GM18907 (cell line): Measurements from ENCODE around the gene CBX2.

Experiments used
- ATAC-seq: cut with Tn5 transposase; IDR thresholded peaks from one replicate; pipeline ENCODE4 v1.9.1; 2021; ENCODE audit warnings: mild to moderate bottlenecking, moderate library complexity; ENCODE audit not compliant: unreplicated experiment

CBX2 gene

GRCh38 chr17:79826204-79826680 lies 48.3 kb downstream of the CBX2 start:
- ATAC-seq = no peak

GRCh38 chr17:79826841-79827578 lies 49.1 kb downstream of the CBX2 start:
- no peak for ATAC-seq

DNA sequence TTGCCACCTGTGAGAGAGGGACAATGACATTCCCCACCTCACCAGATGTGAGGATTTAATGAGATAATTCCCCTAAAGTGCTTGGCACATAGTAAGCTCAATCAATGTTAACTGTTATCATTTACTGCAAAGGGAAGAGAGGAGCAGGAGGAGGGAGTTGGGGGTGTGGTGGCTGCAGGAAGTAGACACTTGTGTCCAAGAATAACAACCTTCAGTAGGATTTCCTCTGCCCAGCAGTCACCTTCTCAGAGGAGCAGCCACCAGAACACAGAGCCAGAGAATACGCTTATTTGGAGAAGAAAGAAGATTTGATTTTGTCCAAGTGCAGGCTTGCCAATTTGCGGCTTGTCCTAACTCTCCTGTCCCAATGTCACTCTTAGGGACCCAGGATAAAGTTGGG lies 51.1 kb downstream of the CBX2 start:
- no peak for ATAC-seq

- no peak for ATAC-seq
These were observed 51.5 kb downstream of the CBX2 start for GRCh38 chr17:79829457-79829856.

GRCh38 chr17:79830303-79830702 lies 52.4 kb downstream of the CBX2 start:
- no peak for ATAC-seq

DNA sequence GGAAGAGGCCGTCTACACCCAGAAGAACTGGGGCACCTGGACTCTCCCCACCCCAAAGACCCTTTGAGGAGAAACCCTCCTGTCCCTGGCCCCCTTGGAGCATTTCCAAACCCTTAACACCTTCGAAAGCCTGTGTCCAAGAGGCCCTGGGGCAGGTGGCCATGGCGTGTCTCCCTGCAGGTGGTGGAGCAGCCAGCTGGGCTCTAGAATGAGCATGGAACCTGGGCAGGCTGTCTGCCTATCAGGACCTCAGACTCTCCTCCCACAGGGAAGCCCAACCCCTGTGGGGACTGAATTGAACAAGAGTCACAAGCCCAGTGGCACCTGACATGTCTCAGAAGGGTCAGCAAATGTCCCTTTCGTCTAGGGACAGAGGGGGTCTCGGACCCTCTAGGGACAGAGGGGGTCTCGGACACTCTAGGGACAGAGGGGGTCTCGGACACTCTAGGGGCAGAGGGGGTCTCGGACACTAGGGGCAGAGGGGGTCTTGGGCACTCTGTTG lies 52.9 kb downstream of the CBX2 start:
- no peak for ATAC-seq

DNA sequence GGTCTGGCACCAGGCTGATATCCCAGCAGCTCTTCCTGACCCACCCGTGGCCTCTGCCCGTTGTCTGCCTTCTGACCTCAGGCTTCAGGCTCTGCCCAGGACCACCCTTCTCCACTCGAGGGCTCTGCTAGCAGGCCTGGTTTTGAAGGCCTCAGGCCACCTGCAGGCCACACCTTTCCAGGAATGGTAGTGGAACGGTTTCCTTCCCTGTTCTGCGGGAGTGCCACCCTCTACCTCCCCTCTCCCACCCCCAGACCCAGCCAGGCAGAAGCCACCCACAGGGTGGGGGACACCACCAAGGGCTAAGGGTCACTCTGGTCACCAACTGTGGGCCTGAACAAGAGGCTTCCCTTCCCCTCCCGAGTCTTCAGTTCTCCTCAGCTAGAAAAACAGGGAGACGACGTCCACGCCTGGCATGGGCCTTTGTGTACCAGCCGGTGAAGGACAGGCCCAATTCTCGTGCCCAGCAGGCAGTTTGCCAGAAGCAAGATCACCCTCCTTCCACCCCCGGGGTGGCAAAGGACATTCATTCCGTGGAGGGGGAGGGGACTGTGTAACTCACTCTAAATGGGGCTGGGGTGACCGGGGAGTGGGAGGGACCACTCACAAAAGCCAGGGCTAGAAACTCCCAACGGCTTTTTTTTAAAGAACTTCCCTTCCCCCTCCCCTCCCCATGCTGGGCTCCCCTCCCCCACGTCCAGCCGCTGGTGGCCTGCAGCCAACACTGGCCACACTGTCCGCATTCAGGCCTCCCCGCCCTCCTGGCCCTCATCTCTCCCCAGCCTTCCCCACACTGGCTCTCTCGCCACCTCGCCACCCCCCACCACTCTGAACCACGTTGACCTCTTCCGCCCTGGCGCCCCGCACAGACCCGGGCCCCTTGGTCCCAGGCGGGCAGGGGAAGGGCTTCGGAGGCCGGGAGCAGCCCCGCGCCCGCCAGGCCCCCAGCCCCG lies 53.6 kb downstream of the CBX2 start:
- ATAC-seq = no peak

DNA sequence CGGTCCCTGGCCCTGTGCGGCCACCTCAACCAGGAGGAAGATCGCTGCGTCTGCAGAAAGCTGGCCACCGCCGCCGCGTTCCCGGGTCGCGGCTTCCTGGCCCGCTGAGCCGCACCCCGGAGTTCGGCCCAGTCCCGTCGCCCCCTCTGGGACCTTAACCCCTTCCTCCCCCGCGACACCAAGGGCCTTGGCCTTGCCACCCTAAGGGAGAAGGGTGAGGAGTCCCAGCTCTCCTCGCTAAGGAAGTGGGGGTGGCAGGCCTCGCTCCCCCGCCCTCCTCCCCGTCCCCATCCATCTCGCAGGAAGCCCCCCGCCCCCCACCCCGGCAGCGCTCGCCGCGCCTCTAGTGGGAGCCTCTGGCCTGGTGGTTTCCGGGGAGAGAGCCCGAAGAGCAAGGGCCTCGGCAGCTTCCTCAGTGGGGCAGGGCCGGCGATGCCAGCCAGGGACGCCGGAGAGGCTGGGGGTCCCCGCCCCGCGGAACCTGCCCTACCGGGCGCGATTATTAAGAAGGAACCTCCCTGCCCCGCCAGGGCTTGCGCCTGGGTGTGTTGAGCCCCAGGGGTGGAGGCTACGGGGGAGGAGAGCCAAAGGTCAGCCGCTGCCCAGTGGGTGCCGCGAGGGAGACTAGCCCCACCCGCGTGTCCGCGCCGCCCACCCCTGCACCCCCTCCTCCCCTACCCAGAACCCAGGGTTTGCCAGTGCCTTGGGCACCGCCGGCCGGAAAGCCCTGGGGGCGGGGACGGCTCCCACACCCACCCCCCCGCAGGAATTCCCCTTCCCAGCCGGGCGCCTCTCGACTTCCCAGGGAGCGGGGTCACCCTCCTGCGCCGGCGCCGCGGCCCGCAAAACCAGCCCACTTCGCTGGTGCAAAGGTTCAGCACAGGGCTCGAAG lies 54.5 kb downstream of the CBX2 start:
- no peak for ATAC-seq

DNA sequence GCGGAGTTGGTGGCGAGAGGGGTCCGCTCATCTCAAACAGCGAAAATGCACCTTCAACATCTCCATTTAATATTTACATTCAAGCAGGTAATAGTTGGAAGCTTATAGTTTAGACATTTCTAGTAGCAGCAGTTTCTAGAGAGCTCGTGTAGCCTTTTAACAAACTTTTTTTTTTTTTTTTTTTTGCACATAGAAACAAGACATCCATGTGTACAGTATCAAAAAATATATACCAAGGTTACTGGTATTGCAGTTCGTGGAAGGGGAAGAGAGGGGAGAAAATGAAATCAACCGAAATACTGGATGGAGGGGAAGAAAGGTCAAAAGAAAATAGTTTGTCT lies 55.1 kb downstream of the CBX2 start:
- ATAC-seq = no peak

DNA sequence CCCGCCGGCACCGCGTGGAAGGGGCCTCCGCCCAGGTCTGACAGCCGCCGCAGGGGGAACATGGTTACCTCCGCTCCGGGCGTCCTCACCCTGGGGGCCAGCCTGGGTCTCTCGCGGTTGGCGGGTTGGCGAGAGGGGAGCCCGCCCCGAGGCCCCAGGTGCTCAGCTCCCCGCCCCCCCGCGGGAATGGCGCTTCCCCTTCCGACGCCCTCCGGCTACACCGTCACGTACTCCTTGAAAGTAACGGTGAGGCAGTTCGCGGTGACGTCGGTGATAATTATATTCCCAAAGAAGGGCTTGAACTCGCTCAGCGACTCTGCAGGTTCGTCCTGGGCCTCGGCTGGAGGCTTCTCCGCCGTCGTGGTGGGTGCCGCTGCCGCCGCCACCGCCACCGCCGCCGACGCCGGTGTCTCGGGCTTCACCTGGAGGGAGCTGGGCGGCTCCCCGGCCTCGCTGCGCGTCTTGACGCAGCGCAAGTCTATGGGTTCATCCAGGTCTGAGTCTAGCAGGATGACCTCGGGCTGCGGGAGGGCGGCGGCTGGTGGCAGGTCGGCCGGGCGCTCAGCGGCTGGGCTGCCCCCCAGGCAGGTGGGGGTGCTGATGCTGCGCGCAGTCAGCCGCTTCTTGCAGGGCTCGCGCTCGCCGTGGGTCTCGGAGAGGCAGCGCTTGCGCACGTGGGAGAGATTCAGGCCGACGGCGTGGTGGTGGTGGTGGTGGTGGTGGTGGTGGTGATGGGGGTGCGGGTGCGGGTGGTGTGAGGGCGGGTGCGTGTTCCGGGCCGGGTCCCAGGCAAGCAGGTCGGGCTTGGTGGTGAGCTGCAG lies 56.0 kb downstream of the CBX2 start:
- no peak for ATAC-seq

DNA sequence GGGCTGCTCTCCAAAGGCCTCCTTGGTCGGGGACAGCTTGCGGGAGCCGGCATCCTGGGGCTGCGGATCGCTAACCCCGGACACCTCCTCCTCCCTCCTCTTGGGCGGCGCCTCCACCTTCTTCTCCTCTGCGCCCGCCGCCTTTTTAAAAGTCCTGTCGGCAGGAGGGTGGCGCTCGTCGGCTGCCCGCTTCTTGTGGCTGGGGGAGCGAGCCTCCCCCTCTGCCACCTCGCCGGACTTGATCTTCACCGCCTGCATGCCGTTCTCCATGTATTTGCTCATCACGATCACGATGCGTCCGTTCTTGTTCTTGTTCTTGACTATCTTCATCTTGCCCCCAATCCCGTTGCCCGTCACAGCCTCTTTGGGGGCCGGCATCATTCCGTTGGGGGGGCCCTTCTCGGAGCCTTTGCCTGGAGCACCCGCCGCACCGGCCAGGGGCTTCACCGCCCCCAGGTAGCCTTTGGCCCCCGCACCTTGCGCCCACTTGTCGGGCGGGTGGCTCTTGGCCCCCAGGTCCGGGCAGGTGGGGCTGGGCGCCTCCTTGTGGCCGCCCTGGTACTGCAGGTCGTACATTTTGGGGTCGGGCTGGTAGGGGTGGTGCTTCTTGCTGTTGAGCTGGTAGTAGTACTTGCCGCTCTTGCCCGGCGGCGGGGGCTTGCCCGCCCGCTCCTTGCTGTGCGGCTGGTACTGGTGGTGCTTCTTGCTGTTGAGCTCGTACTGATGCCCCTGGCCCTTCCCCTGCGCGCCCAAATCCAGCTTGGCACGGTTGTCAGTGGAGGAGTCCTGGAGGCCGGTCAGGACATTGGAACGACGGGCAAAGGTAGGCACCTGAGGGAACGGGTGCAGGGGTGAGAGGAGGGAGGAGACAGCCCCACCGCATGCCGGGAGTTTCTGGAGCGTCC lies 56.9 kb downstream of the CBX2 start:
- ATAC-seq = no peak

- ATAC-seq = no peak
These were observed 57.5 kb downstream of the CBX2 start for GRCh38 chr17:79835470-79835899.

DNA sequence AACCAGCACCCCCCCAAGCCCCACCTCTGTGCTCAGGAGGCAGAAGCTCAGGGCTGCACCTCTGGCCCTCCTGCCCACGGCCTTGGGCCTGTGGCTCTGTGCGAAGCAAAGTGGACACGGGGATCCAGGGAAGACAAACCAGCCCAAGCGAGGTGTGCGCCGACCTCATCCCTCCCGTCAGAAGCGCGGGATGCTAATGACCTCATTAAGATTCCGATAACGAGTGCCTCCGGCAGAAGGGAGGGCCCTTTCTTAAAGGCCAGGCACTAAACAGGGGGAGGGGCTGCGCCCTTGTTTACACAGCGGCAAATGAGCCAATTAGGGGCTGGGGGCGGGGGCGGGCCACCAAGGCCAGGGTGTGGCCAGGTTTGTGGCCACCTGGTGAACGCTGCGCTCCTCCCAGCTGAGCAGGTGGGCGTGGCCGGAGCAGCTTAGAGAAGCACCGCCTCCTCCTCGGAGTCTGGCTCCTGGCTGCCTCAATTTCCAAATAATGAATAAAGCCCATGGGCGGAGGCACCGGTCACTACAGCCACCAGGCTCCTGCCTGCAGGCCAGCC lies 58.1 kb downstream of the CBX2 start:
- ATAC-seq = no peak

DNA sequence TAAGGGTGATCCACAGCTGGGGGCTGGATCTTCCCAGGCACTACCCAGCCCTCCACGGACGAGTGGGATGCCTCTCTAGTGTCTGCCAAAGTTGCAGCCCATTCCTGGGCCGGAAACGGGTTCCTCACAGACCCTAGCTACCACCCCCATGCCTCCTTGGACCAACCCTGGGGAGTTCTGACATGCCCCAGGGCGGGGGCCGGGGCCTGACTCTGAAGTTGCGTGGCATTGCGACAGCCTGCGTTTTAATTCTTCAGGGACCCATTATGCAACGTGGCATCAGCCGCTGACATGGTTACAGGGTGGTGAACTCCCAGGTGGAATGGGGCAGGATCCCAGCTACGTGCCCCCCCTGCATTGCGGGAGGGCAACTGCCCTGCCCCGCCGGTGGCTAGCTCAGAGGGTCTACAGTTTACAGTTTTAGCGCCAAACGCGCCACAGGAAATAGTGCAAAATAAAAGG lies 58.6 kb downstream of the CBX2 start:
- ATAC-seq = peak; percentile 0

DNA sequence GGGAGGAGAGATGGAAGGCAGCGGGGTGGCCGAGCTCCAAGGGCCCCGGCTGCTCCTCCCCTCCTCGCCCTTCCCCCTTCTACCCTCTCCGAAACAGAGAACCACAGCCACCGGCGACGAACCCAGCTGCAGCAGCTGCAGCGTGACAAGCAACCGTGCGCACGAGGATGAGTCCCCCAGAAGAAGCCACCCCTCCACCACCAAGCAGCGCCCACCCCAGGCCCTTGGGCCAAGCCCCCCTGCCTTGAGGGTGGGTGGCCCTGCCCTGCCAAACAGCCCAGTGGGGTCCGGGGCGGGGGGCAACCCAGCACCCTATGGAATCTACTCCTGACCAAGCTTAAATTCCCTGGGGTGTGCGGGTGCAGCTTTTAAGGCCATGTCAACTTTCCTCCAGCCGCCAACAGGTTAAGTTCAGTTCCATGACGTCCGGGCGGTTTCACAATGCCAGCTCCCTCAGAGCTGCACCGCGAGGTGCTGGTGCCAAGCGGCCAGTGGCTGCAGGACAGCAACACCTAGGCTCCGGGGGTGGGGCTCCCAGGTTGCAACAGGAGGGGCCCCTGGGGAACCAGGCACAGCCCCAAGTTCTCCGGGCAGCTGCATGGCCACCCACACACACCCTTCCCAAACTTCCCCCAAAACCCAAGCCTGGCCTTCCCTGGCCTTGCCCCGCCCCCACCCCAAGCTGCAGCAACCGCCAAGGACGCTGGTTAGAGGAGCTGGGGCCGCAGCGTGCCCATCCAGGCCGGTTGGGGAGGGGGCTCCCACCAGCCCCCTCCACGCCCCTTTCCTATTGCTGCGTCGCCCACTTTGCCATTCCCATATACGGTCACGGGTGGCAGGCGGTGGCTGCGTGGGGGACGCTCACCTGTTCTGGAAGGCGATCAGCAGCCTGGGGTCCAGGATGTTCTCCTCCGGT lies 59.3 kb downstream of the CBX2 start:
- peak; percentile 33 for ATAC-seq
